Measurements from ENCODE around the gene PC. TPM values are rescaled to one million over a fixed set of nuclear protein-coding genes. Genes with fewer than 3 reads are reported as not detected.

Gene PC
- total and polyA plus RNA-seq, 7 donors = 2.0 to 40.2 (median 11.8) TPM

GRCh38 chr11:66858939-66859685, 99.1 kb downstream of the PC start:
- WGBS, 2 donors = 86 to 89% methylated on average over 29 of the region's 29 CpGs
- peaks cover 0 to 15% (median 10%) of the 10 kb centered on the region in 4 donors for H3K4me1 ChIP-seq
- no peak overlapping the region for H3K4me3 ChIP-seq
- H3K9me3 ChIP-seq = no peaks in the 10 kb centered on the region
- no peak for TF ChIP-seq POLR2A (IDR thresholded peaks at IDR 0.05)
- no peak for TF ChIP-seq CTCF (IDR thresholded peaks at IDR 0.05)
- TF ChIP-seq EP300 (IDR thresholded peaks at IDR 0.05) = no peak
- no peak for TF ChIP-seq POLR2AphosphoS5 (IDR thresholded peaks at IDR 0.05)
- no peaks in the 10 kb centered on the region for H3K27me3 ChIP-seq
- intact Hi-C loops (cut with DNase I) = no loop called here
- H3K36me3 ChIP-seq = no peaks in the 10 kb centered on the region
- DNase-seq = peak; percentile 63
- H3K27ac ChIP-seq = no peak overlapping the region

DNA sequence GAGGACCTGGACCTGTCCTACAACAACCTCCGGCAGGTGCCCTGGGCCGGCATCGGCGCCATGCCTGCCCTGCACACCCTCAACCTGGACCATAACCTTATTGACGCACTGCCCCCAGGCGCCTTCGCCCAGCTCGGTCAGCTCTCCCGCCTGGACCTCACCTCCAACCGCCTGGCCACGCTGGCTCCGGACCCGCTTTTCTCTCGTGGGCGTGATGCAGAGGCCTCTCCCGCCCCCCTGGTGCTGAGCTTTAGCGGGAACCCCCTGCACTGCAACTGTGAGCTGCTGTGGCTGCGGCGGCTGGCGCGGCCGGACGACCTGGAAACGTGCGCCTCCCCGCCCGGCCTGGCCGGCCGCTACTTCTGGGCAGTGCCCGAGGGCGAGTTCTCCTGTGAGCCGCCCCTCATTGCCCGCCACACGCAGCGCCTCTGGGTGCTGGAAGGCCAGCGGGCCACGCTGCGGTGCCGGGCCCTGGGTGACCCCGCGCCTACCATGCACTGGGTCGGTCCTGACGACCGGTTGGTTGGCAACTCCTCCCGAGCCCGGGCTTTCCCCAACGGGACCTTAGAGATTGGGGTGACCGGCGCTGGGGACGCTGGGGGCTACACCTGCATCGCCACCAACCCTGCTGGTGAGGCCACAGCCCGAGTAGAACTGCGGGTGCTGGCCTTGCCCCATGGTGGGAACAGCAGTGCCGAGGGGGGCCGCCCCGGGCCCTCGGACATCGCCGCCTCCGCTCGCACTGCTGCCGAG, 99.8 kb downstream of the PC start:
- Histone ChIP-seq H3K4me3 (no peak overlapping the region), H3K27ac (no peak overlapping the region), H3K27me3 (no peaks in the 10 kb centered on the region), H3K4me1 (peaks cover 0 to 15% (median 10%) of the 10 kb centered on the region in 4 donors), H3K36me3 (no peaks in the 10 kb centered on the region), H3K9me3 (no peaks in the 10 kb centered on the region)
- peak; percentile 68 for DNase-seq
- WGBS, 2 donors = 95 to 96% methylated on average over 62 of the region's 62 CpGs
- TF ChIP-seq CTCF (IDR thresholded peaks at IDR 0.05) (no peak), EP300 (IDR thresholded peaks at IDR 0.05) (no peak), POLR2A (IDR thresholded peaks at IDR 0.05) (no peak), POLR2AphosphoS5 (IDR thresholded peaks at IDR 0.05) (no peak)
- intact Hi-C loops (cut with DNase I) = no loop called here

- no peaks in the 10 kb centered on the region for H3K27me3 ChIP-seq
- 97% methylated on average over 19 of the region's 19 CpGs for WGBS, 2 donors
- TF ChIP-seq POLR2A (IDR thresholded peaks at IDR 0.05) (no peak), POLR2AphosphoS5 (IDR thresholded peaks at IDR 0.05) (no peak), EP300 (IDR thresholded peaks at IDR 0.05) (no peak), CTCF (IDR thresholded peaks at IDR 0.05) (no peak)
- peak overlapping the region in 2 of 4 donors; percentile 62 to 86 for H3K27ac ChIP-seq
- intact Hi-C loops (cut with DNase I) = loop anchor here (2.0 kb wide), 1 partner anchor 25 kb away; no protein-coding TSS in a partner anchor
- DNase-seq = no peak
- no peaks in the 10 kb centered on the region for H3K9me3 ChIP-seq
- peaks cover 0 to 15% (median 10%) of the 10 kb centered on the region in 4 donors for H3K4me1 ChIP-seq
- no peak overlapping the region for H3K4me3 ChIP-seq
- no peaks in the 10 kb centered on the region for H3K36me3 ChIP-seq
Observed at GRCh38 chr11:66857927-66858185, 100.3 kb downstream of the PC start.

DNA sequence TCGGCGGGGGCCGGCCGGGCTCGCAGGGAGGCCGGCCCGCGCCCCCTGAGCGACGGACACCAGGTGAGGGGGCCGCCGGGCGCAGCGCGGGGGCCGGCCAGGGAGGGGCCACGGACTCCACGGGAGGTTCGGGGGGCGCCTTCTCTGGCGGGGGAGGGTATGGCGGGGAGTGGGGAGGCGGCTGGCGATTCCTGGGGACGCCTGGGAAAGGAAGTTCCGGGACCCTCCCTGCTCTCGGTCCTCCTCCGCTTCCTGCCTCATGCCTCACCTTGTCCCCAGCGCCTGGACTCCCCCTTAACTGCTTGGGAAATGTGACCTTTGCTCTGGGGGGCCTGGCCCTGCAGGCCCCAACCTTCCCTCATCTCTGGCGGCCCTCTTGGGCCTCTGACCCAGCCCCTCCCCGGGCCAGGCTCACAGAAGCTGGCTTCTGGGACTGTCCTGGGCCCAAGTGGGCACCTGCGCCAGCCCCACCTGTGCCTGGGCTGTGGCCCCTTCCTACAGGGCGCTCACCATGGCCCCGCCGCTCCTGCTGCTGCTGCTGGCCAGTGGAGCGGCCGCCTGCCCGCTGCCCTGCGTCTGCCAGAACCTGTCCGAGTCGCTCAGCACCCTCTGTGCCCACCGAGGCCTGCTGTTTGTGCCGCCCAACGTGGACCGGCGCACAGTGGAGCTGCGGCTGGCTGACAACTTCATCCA, 100.8 kb downstream of the PC start:
- H3K36me3 ChIP-seq = no peaks in the 10 kb centered on the region
- peak overlapping the region; percentile 62 to 86 (median 86) for H3K27ac ChIP-seq
- no peak for TF ChIP-seq POLR2AphosphoS5 (IDR thresholded peaks at IDR 0.05)
- no peak for TF ChIP-seq EP300 (IDR thresholded peaks at IDR 0.05)
- no peak for TF ChIP-seq CTCF (IDR thresholded peaks at IDR 0.05)
- no peak for TF ChIP-seq POLR2A (IDR thresholded peaks at IDR 0.05)
- H3K9me3 ChIP-seq = no peaks in the 10 kb centered on the region
- peaks cover 0 to 15% (median 10%) of the 10 kb centered on the region in 4 donors for H3K4me1 ChIP-seq
- 34 to 40% methylated on average over 47 of the region's 47 CpGs for WGBS, 2 donors
- H3K27me3 ChIP-seq = no peaks in the 10 kb centered on the region
- DNase-seq = peak; percentile 63
- peak overlapping the region in 3 of 4 donors; percentile 53 to 75 (median 60) for H3K4me3 ChIP-seq
- intact Hi-C loops (cut with DNase I) = loop anchor here (2.0 kb wide), 1 partner anchor 25 kb away; no protein-coding TSS in a partner anchor

All from sigmoid colon (tissue), 7 donors.